Erythroblast (primary cell): Measurements from ENCODE around the gene RGS1.

Experiments
- GATA1 ChIP-seq: IDR thresholded peaks from 2 replicates; pipeline ENCODE4 v1.6.1; 2011; ENCODE audit warnings: low read depth, mild to moderate bottlenecking, control low read depth, low read length, moderate library complexity
- POLR2A ChIP-seq: IDR thresholded peaks from 2 replicates; pipeline ENCODE4 v1.6.1; 2011; ENCODE audit warnings: mild to moderate bottlenecking, low read length

DNA sequence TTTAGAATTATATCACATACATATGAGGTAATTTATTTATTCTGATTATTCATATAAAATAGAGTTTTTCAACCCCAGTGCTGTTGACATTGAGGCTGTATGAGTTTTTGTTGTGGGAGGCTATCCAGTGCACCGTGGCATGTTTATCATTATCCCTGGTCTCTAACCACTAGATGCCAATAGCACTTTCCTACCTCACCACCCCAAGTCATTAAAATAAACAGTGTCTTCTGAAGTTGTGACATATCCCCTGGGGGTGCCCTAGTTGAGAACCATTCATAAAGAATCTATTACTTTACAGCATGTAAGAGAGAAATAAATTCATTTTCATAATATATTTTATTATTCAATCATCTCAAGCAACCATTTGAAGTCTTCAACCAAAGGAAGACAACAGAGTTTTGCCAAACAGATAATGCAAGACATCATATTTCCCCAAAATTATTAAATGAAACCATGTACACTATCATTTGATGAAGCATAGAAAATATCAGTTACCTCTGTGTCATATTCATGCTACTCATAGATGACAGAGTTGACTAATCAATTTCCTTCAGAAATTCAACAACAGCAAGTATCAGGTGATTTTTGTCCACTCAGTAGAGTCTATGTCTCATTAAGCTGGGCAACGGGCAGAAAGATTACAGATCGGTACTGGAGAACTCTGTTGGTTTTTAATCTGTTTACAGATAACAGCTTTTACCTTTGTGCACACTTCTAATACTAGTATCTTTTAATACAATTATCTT, 39.5 kb upstream of the RGS1 start:
- TF ChIP-seq POLR2A (no peak), GATA1 (no peak)
